ENCODE results near the gene CTPS2. TPM values are rescaled to one million over a fixed set of nuclear protein-coding genes. Genes with fewer than 3 reads are reported as not detected.
A peak's percentile ranks its signal among the peaks of the same experiment; 100 is the strongest.

CTPS2 gene
- total RNA-seq, 2 donors from 2014 or later, result 3.4 to 4.1 TPM

GRCh38 chrX:16702700-16703599, 9.5 kb downstream of the CTPS2 start:
- no peak overlapping the region for H3K27ac Mint-ChIP-seq
- no peaks in the 10 kb centered on the region for H3K4me1 Mint-ChIP-seq
- no peaks in the 10 kb centered on the region for H3K27me3 Mint-ChIP-seq
- DNase-seq (no peak), ATAC-seq (no peak)
- no peaks in the 10 kb centered on the region for H3K9me3 ChIP-seq (ENCODE audit: control insufficient read depth, low read length, poor library complexity, severe bottlenecking)
- no peak overlapping the region for H3K4me3 Mint-ChIP-seq
- H3K36me3 Mint-ChIP-seq (ENCODE audit: low read depth), result no peaks in the 10 kb centered on the region

GRCh38 chrX:16700734-16701133, 11.7 kb downstream of the CTPS2 start:
- no peak for ATAC-seq
- no peak for DNase-seq
- no peaks in the 10 kb centered on the region for H3K9me3 ChIP-seq (ENCODE audit: control insufficient read depth, low read length, poor library complexity, severe bottlenecking)
- no peaks in the 10 kb centered on the region for H3K4me1 Mint-ChIP-seq
- no peak overlapping the region for H3K27ac Mint-ChIP-seq
- H3K27me3 Mint-ChIP-seq, result no peaks in the 10 kb centered on the region
- H3K4me3 Mint-ChIP-seq, result no peak overlapping the region
- H3K36me3 Mint-ChIP-seq (ENCODE audit: low read depth), result no peaks in the 10 kb centered on the region

DNA sequence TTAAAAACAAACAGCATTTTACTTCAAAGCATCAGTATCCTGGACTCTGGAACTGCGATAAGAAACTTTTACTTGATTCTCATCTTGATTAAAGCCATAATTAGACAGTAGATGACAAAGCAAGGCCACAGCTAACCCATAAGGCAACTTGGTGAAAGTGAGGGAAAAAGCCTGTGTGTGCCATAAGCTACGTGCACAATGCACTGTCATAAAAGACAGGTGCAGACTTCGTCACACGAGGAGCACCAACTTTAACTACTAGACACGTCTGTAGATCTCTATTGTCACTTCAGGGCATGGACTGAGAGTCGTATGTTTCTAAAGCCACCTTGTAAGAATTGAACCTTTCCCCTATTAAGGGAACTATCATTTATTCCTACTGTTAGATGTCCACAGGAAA, 13.1 kb downstream of the CTPS2 start:
- H3K9me3 ChIP-seq (ENCODE audit: control insufficient read depth, low read length, poor library complexity, severe bottlenecking), result no peaks in the 10 kb centered on the region
- no peak overlapping the region for H3K27ac Mint-ChIP-seq
- no peak overlapping the region for H3K4me3 Mint-ChIP-seq
- H3K36me3 Mint-ChIP-seq (ENCODE audit: low read depth), result no peaks in the 10 kb centered on the region
- DNase-seq (no peak), ATAC-seq (no peak)
- H3K27me3 Mint-ChIP-seq, result no peaks in the 10 kb centered on the region
- no peaks in the 10 kb centered on the region for H3K4me1 Mint-ChIP-seq

- Mint-ChIP-seq H3K4me1 (no peaks in the 10 kb centered on the region), H3K36me3 (ENCODE audit: low read depth) (no peaks in the 10 kb centered on the region), H3K4me3 (no peak overlapping the region), H3K27ac (no peak overlapping the region), H3K27me3 (no peaks in the 10 kb centered on the region)
- ATAC-seq, result no peak
- DNase-seq, result no peak
- H3K9me3 ChIP-seq (ENCODE audit: control insufficient read depth, low read length, poor library complexity, severe bottlenecking), result no peaks in the 10 kb centered on the region
These were observed 15.5 kb downstream of the CTPS2 start for GRCh38 chrX:16696956-16697355.

DNA sequence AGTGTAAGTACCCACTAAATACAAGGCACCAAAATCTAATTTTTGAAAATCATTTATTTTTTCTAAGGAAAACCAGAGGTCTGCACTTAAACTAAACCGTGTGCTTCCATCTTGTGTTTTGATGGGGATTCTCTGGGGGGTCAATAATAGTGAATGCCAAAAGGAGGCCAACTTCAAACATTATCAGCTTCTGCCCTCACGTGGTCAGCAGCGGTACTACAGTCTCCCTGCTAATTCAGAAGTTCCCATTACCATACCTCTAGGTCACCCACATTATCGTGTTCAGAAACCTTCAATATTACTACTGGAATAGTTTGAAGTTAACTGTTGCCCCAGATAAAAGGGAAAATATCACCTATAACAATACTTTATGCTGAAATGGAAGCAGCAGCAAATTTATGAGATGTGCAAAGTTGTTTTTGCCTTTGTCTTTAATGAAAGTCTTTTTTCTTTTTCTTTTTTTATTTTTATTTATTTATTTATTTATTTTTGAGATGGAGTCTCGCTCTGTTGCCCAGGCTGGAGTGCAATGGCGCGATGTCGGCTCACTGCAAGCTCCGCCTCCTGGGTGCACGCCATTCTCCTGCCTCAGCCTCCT, 17.3 kb downstream of the CTPS2 start:
- Mint-ChIP-seq H3K36me3 (ENCODE audit: low read depth) (peaks cover 3% of the 10 kb centered on the region), H3K27ac (no peak overlapping the region), H3K4me3 (no peak overlapping the region), H3K4me1 (no peaks in the 10 kb centered on the region), H3K27me3 (no peaks in the 10 kb centered on the region)
- H3K9me3 ChIP-seq (ENCODE audit: control insufficient read depth, low read length, poor library complexity, severe bottlenecking), result no peaks in the 10 kb centered on the region
- ATAC-seq (peak; percentile 81), DNase-seq (peak; percentile 23 to 28 (median 26))

DNA sequence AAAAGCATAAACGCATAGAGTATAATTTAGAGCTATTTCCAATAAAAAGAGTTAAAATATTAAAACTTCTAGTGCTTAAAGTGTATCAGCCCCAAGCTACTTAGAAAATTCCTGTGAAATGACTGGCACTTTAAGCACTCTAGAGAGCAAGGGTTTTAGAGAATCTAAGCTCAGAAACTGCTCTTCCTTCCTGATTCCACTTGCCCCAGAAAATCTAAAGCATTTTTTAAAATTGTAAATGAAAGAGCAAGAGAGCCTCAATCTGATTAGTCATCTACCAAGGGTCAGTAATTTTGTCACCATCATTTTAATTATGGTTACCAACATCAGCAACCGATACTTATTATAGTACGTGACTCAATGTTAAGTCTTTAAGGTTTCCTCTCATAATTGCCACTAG, 25.0 kb downstream of the CTPS2 start:
- Mint-ChIP-seq H3K36me3 (ENCODE audit: low read depth) (peaks cover 3% of the 10 kb centered on the region), H3K27ac (no peak overlapping the region), H3K4me1 (no peaks in the 10 kb centered on the region), H3K27me3 (no peaks in the 10 kb centered on the region), H3K4me3 (no peak overlapping the region)
- ATAC-seq (no peak), DNase-seq (no peak)
- H3K9me3 ChIP-seq (ENCODE audit: control insufficient read depth, low read length, poor library complexity, severe bottlenecking), result no peaks in the 10 kb centered on the region

GRCh38 chrX:16683007-16683664, 29.3 kb downstream of the CTPS2 start:
- Mint-ChIP-seq H3K4me3 (no peak overlapping the region), H3K27me3 (no peaks in the 10 kb centered on the region), H3K27ac (no peak overlapping the region), H3K4me1 (no peaks in the 10 kb centered on the region), H3K36me3 (ENCODE audit: low read depth) (peaks cover 5% of the 10 kb centered on the region)
- no peaks in the 10 kb centered on the region for H3K9me3 ChIP-seq (ENCODE audit: control insufficient read depth, low read length, poor library complexity, severe bottlenecking)
- ATAC-seq (no peak), DNase-seq (no peak)

DNA sequence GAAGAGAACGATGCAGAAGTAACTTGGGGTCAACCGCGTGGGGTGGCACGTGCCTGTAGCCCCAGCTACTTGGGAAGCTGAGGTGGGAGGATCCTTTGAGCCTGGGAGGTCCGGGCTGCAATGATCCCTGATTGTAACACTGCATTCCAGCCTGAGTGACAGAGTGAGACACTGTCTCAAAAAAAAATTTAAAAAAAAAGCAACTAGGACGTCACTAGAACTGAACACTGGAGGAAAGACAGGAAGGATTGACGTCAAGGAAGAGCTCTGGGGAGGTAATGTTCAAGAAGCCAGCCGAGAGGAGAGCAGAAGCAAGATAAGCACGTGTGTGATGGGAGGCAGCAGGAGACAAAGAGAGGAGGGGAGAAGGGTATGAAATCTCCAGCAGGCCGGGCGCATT, 33.8 kb downstream of the CTPS2 start:
- Mint-ChIP-seq H3K4me3 (no peak overlapping the region), H3K36me3 (ENCODE audit: low read depth) (peaks cover 5% of the 10 kb centered on the region), H3K4me1 (no peaks in the 10 kb centered on the region), H3K27ac (no peak overlapping the region), H3K27me3 (no peaks in the 10 kb centered on the region)
- ATAC-seq, result no peak
- H3K9me3 ChIP-seq (ENCODE audit: control insufficient read depth, low read length, poor library complexity, severe bottlenecking), result no peaks in the 10 kb centered on the region
- DNase-seq, result no peak

GRCh38 chrX:16671005-16671404, 41.5 kb downstream of the CTPS2 start:
- no peak overlapping the region for H3K27ac Mint-ChIP-seq
- ATAC-seq, result no peak
- no peaks in the 10 kb centered on the region for H3K27me3 Mint-ChIP-seq
- H3K4me1 Mint-ChIP-seq, result no peaks in the 10 kb centered on the region
- no peak overlapping the region for H3K4me3 Mint-ChIP-seq
- no peaks in the 10 kb centered on the region for H3K9me3 ChIP-seq (ENCODE audit: control insufficient read depth, low read length, poor library complexity, severe bottlenecking)
- H3K36me3 Mint-ChIP-seq (ENCODE audit: low read depth), result no peaks in the 10 kb centered on the region
- DNase-seq, result no peak

GRCh38 chrX:16666541-16666940, 45.9 kb downstream of the CTPS2 start:
- Mint-ChIP-seq H3K36me3 (ENCODE audit: low read depth) (no peaks in the 10 kb centered on the region), H3K27me3 (no peaks in the 10 kb centered on the region), H3K4me3 (no peak overlapping the region), H3K4me1 (peaks cover 2% of the 10 kb centered on the region), H3K27ac (no peak overlapping the region)
- H3K9me3 ChIP-seq (ENCODE audit: control insufficient read depth, low read length, poor library complexity, severe bottlenecking), result no peaks in the 10 kb centered on the region
- no peak for DNase-seq
- no peak for ATAC-seq

DNA sequence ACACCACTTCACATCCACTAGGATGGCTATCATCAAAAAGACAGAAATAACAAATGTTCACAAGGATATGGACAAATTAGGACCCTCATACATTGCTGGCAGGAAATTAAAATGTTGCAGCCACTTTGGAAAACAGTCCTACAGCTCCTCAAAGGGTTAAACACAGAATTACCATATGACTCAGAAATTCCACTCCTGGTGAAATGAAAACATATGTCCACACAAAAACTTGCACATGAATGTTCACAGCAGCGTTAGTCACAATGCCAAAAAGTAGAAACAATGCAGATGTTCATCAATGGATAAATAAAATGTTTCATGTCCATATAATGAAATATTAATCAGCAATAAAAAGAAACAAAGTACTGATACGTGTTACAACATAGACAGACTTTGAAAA, 47.4 kb downstream of the CTPS2 start:
- ATAC-seq (no peak), DNase-seq (no peak)
- H3K4me3 Mint-ChIP-seq, result no peak overlapping the region
- H3K4me1 Mint-ChIP-seq, result peaks cover 2% of the 10 kb centered on the region
- H3K9me3 ChIP-seq (ENCODE audit: control insufficient read depth, low read length, poor library complexity, severe bottlenecking), result no peaks in the 10 kb centered on the region
- H3K36me3 Mint-ChIP-seq (ENCODE audit: low read depth), result no peaks in the 10 kb centered on the region
- no peak overlapping the region for H3K27ac Mint-ChIP-seq
- no peaks in the 10 kb centered on the region for H3K27me3 Mint-ChIP-seq

DNA sequence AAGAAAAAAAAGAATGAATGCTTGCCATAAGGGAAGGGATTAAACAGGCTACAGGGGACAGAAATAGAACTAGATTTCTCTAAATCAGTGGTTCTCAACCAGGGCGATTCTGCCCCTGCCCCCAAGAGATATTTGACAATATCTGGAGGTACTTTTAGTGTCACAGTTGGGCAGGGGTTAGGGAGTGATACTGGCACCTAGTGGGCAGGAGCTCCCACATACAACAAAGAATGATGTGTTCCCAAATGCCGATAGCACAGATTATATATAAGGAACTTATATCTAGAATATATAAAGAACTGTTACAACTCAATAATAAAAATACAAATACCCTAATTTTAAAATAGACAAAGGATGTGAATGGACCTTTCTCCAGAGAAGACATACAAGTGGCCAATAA, 47.8 kb downstream of the CTPS2 start:
- ATAC-seq (no peak), DNase-seq (no peak)
- no peak overlapping the region for H3K4me3 Mint-ChIP-seq
- no peaks in the 10 kb centered on the region for H3K36me3 Mint-ChIP-seq (ENCODE audit: low read depth)
- H3K9me3 ChIP-seq (ENCODE audit: control insufficient read depth, low read length, poor library complexity, severe bottlenecking), result no peaks in the 10 kb centered on the region
- peaks cover 2% of the 10 kb centered on the region for H3K4me1 Mint-ChIP-seq
- no peaks in the 10 kb centered on the region for H3K27me3 Mint-ChIP-seq
- H3K27ac Mint-ChIP-seq, result no peak overlapping the region

DNA sequence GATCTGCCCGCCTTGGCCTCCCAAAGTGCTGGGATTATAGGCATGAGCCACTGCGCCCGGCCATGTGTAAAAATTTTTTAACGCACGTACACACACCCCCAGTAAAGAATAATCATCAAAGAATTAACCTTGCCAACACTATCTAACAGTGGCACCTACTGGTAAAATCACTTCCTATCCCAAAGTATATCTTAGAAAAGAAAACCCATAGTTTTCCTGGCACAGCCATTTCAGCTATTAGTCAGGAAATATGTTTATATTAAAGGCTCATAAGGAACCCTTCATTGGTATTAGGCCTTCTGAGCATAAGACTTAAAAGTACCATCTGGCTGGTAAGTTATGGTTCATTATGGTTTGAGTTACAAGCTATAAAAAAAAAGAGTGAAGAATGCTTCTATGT, 48.4 kb downstream of the CTPS2 start:
- DNase-seq (no peak), ATAC-seq (no peak)
- Mint-ChIP-seq H3K4me1 (peaks cover 2% of the 10 kb centered on the region), H3K4me3 (no peak overlapping the region), H3K36me3 (ENCODE audit: low read depth) (no peaks in the 10 kb centered on the region), H3K27ac (no peak overlapping the region), H3K27me3 (no peaks in the 10 kb centered on the region)
- H3K9me3 ChIP-seq (ENCODE audit: control insufficient read depth, low read length, poor library complexity, severe bottlenecking), result no peaks in the 10 kb centered on the region

Measured in T-helper 17 cell (primary cell).